HepG2 (cell line): ENCODE data around the gene DERL2. TPM values are rescaled to one million over a fixed set of nuclear protein-coding genes. Genes with fewer than 3 reads are reported as not detected.
A peak's percentile ranks its signal among the peaks of the same experiment; 100 is the strongest.

Source experiments
- ATF6 ChIP-seq: sonication (generic); formaldehyde crosslinking; conservative IDR thresholded peaks from 2 replicates; pipeline ENCODE4 v1.4.0; 2020; ENCODE audit warnings: missing genetic modification reagents
- CBX5 ChIP-seq: sonication (generic); formaldehyde crosslinking; IDR thresholded peaks from 2 replicates; pipeline ENCODE4 v1.4.0; 2020; ENCODE audit warnings: missing genetic modification reagents, borderline replicate concordance
- CC2D1A ChIP-seq: sonication (generic); formaldehyde crosslinking; IDR thresholded peaks from 2 replicates; pipeline ENCODE4 v1.8.1; 2023; ENCODE audit warnings: mild to moderate bottlenecking, missing genetic modification reagents
- E2F5 ChIP-seq: sonication (generic); formaldehyde crosslinking; conservative IDR thresholded peaks from 2 replicates; pipeline ENCODE4 v1.4.0; 2020; ENCODE audit warnings: missing genetic modification reagents
- KDM2A ChIP-seq: sonication (generic); formaldehyde crosslinking; IDR thresholded peaks from 2 replicates; pipeline ENCODE4 v1.4.0; 2020; ENCODE audit warnings: low read depth, missing genetic modification reagents, borderline replicate concordance
- PLSCR1 ChIP-seq: sonication (generic); formaldehyde crosslinking; IDR thresholded peaks from 2 replicates; pipeline ENCODE4 v1.5.0; 2020; ENCODE audit warnings: missing genetic modification reagents, mild to moderate bottlenecking, borderline replicate concordance
- POGZ ChIP-seq: sonication (generic); formaldehyde crosslinking; IDR thresholded peaks from 2 replicates; pipeline ENCODE4 v1.4.0; 2020; ENCODE audit warnings: mild to moderate bottlenecking, missing genetic modification reagents
- POLR2G ChIP-seq: fragments of 200-400 bp; formaldehyde crosslinking; IDR thresholded peaks from 2 replicates; pipeline ENCODE4 v1.6.1; 2018; ENCODE audit warnings: mild to moderate bottlenecking, low read depth, low read length, moderate library complexity
- RARG ChIP-seq: sonication (generic); formaldehyde crosslinking; IDR thresholded peaks from 2 replicates; pipeline ENCODE4 v1.4.0; 2020; ENCODE audit warnings: low read depth, mild to moderate bottlenecking, missing genetic modification reagents
- SALL2 ChIP-seq: sonication (generic); formaldehyde crosslinking; IDR thresholded peaks from 2 replicates; pipeline ENCODE4 v1.8.1; 2023; ENCODE audit warnings: mild to moderate bottlenecking, missing genetic modification reagents, inconsistent platforms
- ZBTB37 ChIP-seq: sonication (generic); formaldehyde crosslinking; IDR thresholded peaks from 2 replicates; pipeline ENCODE4 v1.4.0; 2020; ENCODE audit warnings: mild to moderate bottlenecking, missing genetic modification reagents
- ZNF343 ChIP-seq: sonication (generic); formaldehyde crosslinking; IDR thresholded peaks from 2 replicates; pipeline ENCODE4 v1.4.0; 2020; ENCODE audit warnings: mild to moderate bottlenecking, missing genetic modification reagents
- ZNF598 ChIP-seq: sonication (generic); formaldehyde crosslinking; IDR thresholded peaks from 2 replicates; pipeline ENCODE4 v1.5.1; 2020; ENCODE audit warnings: mild to moderate bottlenecking, missing genetic modification reagents, borderline replicate concordance
- ZNF607 ChIP-seq: sonication (generic); formaldehyde crosslinking; IDR thresholded peaks from 2 replicates; pipeline ENCODE4 v1.5.1; 2020; ENCODE audit warnings: missing genetic modification reagents, mild to moderate bottlenecking, borderline replicate concordance
- ZSCAN20 ChIP-seq: sonication (generic); formaldehyde crosslinking; IDR thresholded peaks from 2 replicates; pipeline ENCODE4 v1.4.0; 2020; ENCODE audit warnings: missing genetic modification reagents, mild to moderate bottlenecking, borderline replicate concordance
- polyA plus RNA-seq, 8 experiments: library from polyadenylated mRNA; depleted of rRNA in 3 of 8; stranded (reverse) in 7 of 8; unstranded in 1 of 8; fragments of >200 nt; fragmentation: Illumina TruSeq in 4 of 8; extraction: Trizol in 4 of 8; gene quantifications; 2 replicates each; pipeline versions ENCODE4 v1.2.1 to v1.2.3, GENCODE V29; 2011 to 2016; ENCODE audit warnings: low read depth in 4 of 8, missing spikeins in 1 of 8, mixed read lengths in 1 of 8; ENCODE audit not compliant: insufficient read depth in 1 of 8
- total RNA-seq, 5 experiments: library from RNA; depleted of rRNA; stranded (reverse); fragments of >200 nt; fragmentation: Illumina TruSeq; extraction: Trizol; gene quantifications; 2 replicates each; pipeline ENCODE4 v1.2.3, GENCODE V29; 2016; ENCODE audit warnings: low read depth in 1 of 5

The DERL2 gene
- total and polyA plus RNA-seq, 2 of the 13 experiments (the other 11 are each of a cell fraction or from before 2014, with no cell fraction given), result 59.3 to 65.2 TPM

- TF ChIP-seq ZNF598 (CRISPR knock-in tag) (peak; percentile 52; the same call in 1 of the 2 replicates), ZNF343 (CRISPR knock-in tag) (peak; percentile 84; the same call in 1 of the 2 replicates), RARG (CRISPR knock-in tag) (peak; percentile 78; the same call in 1 of the 2 replicates), ZBTB37 (CRISPR knock-in tag) (no peak), CC2D1A (CRISPR knock-in tag) (no peak), PLSCR1 (CRISPR knock-in tag) (no peak), CBX5 (CRISPR knock-in tag) (peak; percentile 67; the same call in 1 of the 2 replicates), POLR2G (peak; percentile 94), KDM2A (CRISPR knock-in tag) (peak; percentile 75), ZNF607 (CRISPR knock-in tag) (peak; percentile 58; the same call in 1 of the 2 replicates), POGZ (CRISPR knock-in tag) (peak; percentile 67), ZSCAN20 (CRISPR knock-in tag) (0 out of 2 replicates have a peak, but pooled peaks have one; percentile 47), ATF6 (peak; percentile 84; the same call in 1 of the 2 replicates), E2F5 (peak; percentile 91), SALL2 (peak; percentile 81; the same call in 1 of the 2 replicates)
Measured at GRCh38 chr17:5486206-5487124, 487 bp upstream of the DERL2 start, which contains the start of gene MIS12 (continued).
